Fibroblast of lung (primary cell): ENCODE measurements around the gene SFTA2.
"Not testable (repeated sequence)": the region's sequence is repeated elsewhere in the genome, so short reads cannot be mapped to it uniquely, and the experiment has no call there.

Experiments used
- EZH2 ChIP-seq: IDR thresholded peaks from 2 replicates; pipeline ENCODE4 v1.5.1; 2012; ENCODE audit warnings: low read length, control low read depth, mild to moderate bottlenecking; ENCODE audit errors: missing control alignments
- TF ChIP-seq, protein P1 (sequence below), 2 donors: IDR thresholded peaks in 1 of 2; conservative IDR thresholded peaks in 1 of 2; 1 replicate in 1 of 2; 2 replicates in 1 of 2; pipeline ENCODE4 v1.5.1; 2011 to 2012; ENCODE audit warnings: low read length in 2 of 2, control low read depth in 1 of 2, inconsistent platforms in 1 of 2, low read depth in 1 of 2, mild to moderate bottlenecking in 1 of 2

DNA sequence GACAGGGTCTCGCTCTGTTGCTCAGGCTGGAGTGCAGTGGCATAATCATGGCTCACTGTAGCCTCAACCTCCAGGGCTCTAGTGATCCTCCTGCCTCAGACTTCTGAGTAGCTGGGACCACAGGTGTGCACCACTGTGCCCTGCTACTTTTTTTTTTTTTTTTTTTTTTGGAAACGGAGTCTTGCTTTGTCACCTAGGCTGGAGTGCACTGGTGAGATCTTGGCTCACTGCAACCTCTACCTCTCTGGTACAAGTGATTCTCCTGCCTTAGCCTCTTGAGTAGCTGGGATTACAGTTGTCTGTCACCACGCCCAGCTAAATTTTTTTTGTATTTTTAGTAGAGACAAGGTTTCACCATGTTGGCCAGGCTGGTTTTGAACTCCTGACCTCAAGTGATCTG is 4.9 kb downstream of the SFTA2 start:
- TF ChIP-seq, protein P1, sequence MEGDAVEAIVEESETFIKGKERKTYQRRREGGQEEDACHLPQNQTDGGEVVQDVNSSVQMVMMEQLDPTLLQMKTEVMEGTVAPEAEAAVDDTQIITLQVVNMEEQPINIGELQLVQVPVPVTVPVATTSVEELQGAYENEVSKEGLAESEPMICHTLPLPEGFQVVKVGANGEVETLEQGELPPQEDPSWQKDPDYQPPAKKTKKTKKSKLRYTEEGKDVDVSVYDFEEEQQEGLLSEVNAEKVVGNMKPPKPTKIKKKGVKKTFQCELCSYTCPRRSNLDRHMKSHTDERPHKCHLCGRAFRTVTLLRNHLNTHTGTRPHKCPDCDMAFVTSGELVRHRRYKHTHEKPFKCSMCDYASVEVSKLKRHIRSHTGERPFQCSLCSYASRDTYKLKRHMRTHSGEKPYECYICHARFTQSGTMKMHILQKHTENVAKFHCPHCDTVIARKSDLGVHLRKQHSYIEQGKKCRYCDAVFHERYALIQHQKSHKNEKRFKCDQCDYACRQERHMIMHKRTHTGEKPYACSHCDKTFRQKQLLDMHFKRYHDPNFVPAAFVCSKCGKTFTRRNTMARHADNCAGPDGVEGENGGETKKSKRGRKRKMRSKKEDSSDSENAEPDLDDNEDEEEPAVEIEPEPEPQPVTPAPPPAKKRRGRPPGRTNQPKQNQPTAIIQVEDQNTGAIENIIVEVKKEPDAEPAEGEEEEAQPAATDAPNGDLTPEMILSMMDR (conservative IDR thresholded peaks at IDR 0.05 in 1 of 2, IDR thresholded peaks at IDR 0.05 in 1 of 2; ENCODE audit: low read depth in 1 of 2, low read length in 2 of 2), result not testable (repeated sequence)
- not testable (repeated sequence) for TF ChIP-seq EZH2
